GM12865 (cell line): ENCODE measurements around the gene RAB40C.

Experiments used
- DNase-seq: peaks from one replicate; pipeline ENCODE4 v3.0.0; 2010; ENCODE audit warnings: low read depth
- H3K4me3 ChIP-seq: 2 replicates; pipeline ENCODE4 v1.5.1; 2011; ENCODE audit warnings: mild to moderate bottlenecking, low read depth, low read length, control low read depth
- TF ChIP-seq, protein P1 (sequence below): IDR thresholded peaks from 2 replicates; pipeline ENCODE4 v1.5.1; 2011; ENCODE audit warnings: low read length, control low read depth, low read depth, inconsistent platforms; ENCODE audit not compliant: insufficient read depth; ENCODE audit errors: missing control alignments

RAB40C gene

DNA sequence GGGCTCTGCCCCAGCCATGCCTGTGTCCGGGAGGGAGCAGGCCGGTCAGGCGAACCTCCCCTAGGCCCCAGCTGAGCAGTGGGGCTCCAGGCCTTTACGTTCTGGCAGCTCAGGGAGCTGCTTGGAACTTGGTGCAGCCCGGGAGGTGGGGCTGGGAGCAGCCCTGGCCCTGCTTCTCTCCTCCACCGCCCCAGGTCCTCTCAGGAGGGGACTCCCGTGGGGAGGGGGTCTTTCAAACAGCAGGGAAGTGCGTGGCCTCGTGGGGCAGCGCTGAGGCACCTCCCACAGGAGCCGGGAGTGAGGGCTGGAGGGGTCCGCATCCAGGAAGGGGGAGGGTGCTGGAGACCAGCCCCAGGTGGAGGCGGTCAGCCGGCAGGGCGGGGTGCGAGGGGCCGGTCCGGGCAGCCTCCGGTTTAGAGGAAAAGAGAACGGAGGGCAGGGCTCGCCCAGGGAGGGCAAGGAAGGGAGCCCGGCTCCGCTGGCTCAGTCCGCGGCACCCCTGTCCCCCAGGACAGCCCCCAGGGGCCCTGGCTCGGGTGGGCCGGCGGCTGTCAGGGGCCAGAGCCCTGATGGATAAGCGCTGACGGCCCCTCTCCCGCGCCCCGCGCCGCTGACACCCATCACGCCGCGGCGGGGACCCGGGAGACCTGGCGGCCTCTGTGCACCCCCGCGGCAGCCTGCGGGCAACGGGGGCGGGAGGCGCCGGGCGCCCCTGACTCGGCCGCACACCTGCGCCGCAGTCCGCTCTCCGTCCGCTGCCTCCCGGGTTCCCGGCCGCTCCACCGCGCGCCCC lies 30.3 kb upstream of the RAB40C start:
- TF ChIP-seq, protein P1, sequence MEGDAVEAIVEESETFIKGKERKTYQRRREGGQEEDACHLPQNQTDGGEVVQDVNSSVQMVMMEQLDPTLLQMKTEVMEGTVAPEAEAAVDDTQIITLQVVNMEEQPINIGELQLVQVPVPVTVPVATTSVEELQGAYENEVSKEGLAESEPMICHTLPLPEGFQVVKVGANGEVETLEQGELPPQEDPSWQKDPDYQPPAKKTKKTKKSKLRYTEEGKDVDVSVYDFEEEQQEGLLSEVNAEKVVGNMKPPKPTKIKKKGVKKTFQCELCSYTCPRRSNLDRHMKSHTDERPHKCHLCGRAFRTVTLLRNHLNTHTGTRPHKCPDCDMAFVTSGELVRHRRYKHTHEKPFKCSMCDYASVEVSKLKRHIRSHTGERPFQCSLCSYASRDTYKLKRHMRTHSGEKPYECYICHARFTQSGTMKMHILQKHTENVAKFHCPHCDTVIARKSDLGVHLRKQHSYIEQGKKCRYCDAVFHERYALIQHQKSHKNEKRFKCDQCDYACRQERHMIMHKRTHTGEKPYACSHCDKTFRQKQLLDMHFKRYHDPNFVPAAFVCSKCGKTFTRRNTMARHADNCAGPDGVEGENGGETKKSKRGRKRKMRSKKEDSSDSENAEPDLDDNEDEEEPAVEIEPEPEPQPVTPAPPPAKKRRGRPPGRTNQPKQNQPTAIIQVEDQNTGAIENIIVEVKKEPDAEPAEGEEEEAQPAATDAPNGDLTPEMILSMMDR = no peak
- DNase-seq = no peak
- H3K4me3 ChIP-seq = no peak overlapping the region

DNA sequence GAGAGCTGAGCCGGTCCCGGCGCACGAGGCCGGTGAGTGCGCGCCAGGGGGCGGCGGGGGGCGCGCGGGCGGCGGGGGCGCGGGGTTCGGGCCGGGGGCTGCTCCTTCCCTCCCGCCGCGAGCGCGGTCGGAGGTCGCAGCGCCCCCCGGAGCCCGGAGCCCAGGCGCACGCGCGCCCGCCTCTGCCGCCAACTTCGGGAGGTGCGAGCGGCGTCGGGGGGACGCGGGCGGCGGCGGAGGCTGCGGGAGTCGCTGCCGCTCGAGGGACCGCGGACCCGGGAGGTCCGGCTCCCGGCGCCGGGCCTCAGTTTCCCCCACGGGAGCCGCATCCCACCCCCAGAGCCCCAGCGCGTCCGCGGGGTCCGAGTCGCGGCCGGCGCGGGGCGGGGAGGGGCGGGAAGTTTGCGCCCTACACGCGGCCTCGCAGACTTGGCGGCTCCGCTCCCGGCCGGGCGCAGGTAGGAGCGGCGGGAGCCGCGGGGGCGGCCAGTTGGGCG lies 29.6 kb upstream of the RAB40C start, which contains the start of gene PRR35:
Gene PRR35 (plus strand): TSS at position 191 of the 497 bp plus-strand sequence. CDS start 2,901 bp downstream, outside the sequence.
- H3K4me3 ChIP-seq = no peak within 1 kb of the TSS
- no peak for DNase-seq
- TF ChIP-seq, protein P1 = no peak

DNA sequence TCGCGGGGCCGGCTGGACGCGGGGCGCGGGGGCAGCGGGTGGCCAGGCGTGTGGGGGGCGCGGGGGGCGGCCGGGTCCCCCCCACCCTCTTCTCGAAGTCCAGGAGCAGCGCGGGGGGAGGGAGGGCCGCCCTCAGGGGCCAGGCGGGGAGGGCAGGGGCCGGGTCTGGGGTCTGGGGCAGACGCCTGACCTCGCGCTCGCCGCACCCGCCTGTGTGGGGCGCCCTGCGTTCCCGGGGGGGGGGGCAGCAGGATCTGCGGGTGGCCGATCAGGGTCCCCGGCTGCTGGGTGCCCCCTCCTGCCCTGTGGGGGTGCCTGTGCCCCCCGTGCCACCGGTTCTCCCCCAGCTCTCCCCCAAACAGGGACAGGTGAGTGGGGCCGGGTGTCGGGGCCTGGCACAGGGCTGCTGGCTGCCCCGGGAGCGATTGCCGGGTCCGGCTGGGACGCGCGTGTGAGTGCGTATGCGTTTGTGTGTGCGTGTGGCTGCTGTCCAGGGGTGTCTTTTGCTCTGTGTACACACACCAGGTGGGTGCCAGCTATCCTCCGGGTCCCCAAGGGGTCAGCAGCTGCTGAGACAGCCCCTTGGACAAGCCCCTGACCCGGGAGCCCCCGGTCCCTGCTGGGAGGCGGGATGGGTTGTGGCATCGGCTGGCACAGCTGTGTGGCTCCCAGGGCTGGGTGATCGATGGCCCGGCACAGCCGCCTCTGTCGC lies 29.0 kb upstream of the RAB40C start:
- no peak overlapping the region for H3K4me3 ChIP-seq
- TF ChIP-seq, protein P1 = no peak
- DNase-seq = no peak

DNA sequence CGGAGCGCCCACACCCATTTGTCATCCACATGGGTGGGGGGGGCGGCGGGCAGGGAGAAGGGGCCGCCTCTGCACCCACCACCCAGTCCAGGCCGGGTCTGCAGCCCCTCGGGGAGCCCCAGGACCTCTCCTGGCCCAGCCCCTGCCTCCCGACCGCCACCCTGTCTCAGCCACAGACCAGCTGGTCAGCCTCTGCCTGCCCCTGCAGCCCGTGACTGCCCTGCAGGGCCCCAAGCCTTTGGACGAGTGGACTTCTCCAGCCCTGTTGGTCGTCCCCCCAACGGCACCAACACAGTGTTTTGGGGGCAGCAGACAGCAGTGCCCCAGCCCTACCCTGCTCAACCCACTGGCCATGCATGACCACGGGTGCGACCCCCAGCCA lies 28.5 kb upstream of the RAB40C start:
- no peak overlapping the region for H3K4me3 ChIP-seq
- TF ChIP-seq, protein P1 = no peak
- no peak for DNase-seq

DNA sequence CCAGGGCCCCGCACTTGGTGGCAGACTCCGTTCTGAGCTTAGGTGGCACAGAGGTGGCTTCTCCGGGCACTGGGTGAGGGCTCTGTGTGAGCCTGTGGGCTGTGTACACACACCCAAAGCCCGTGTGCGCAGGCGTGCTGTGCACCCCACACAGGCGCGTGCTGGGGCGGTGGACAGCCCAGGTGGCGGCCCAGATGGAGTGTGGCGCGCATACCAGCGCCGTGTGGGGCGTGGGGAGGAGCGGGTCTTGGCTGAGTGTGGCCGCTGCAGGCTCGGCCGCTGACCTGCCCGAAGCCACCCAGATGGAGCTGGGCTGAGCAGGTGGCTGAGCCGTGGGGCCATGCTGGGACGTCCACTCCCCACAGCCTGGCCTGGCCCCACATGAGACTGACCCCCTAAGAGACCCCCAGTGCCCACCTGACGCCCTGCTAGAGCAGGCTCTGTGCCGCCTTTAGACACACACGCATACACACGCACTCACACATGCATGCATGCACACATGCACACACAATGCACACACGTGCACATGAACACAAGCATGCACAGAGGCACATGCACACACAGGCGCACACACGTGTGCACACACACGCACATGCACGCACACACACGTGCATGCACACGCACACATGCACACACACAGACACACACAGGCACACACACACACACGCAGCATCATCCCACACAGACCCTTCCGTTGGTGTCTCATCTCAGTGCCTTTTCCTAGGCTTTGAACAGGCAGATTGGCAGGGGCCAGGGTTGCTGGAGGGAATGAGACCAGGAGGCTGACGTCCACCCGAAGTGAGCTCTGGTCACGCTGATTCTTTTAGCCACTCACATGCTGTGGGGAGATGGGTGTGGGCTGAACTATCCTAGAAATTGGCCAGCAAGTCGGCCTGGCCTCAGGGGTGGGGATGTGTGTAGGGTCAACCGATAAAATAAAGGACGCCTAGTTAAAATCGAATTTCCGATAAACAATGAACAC lies 27.6 kb upstream of the RAB40C start:
- TF ChIP-seq, protein P1 = no peak
- no peak overlapping the region for H3K4me3 ChIP-seq
- DNase-seq = no peak

DNA sequence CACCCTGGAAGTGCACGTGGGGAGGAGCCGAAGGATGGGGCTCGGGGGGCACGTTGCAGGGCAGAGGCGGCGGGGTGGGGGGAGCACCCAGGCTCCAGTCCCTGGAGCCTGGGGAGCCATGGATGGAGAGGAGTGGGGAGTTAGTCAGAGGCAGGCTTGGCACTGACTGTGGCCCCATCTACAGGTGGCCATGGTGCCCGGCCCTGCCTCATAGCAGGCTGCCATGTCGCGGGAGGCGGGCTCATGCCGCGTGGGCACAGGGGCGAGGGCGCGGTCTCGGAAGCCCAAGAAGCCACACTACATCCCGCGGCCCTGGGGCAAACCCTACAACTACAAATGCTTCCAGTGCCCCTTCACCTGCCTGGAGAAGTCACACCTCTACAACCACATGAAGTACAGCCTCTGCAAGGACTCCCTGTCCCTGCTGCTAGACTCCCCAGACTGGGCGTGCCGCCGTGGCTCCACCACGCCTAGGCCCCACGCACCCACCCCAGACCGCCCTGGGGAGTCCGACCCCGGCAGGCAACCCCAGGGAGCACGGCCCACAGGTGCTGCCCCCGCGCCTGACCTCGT lies 26.7 kb upstream of the RAB40C start:
- DNase-seq = no peak
- H3K4me3 ChIP-seq = no peak overlapping the region
- TF ChIP-seq, protein P1 = no peak
